LoVo (cell line): ENCODE results near the gene TGM4.

Source experiments
- DNase-seq: peaks from one replicate; pipeline ENCODE4 v3.0.0-alpha.2; 2016; ENCODE audit warnings: low spot score

TGM4 gene

GRCh38 chr3:44954962-44955361 is 80.6 kb downstream of the TGM4 start:
- DNase-seq, result no peak

- no peak for DNase-seq
Observed at GRCh38 chr3:44955917-44956316, 81.5 kb downstream of the TGM4 start.

- DNase-seq, result no peak
Observed at GRCh38 chr3:44957986-44958385, 83.6 kb downstream of the TGM4 start.

- no peak for DNase-seq
Observed at GRCh38 chr3:44958386-44958785, 84.0 kb downstream of the TGM4 start.

GRCh38 chr3:44960387-44961026 is 86.1 kb downstream of the TGM4 start:
- DNase-seq, result no peak

GRCh38 chr3:44961888-44962287 is 87.5 kb downstream of the TGM4 start:
- DNase-seq, result no peak

- no peak for DNase-seq
Observed at GRCh38 chr3:44962621-44963393, 88.4 kb downstream of the TGM4 start.

- no peak for DNase-seq
Observed at GRCh38 chr3:44963571-44964325, 89.3 kb downstream of the TGM4 start.
